HEK293 (cell line): Measurements from ENCODE around the gene SHC4.
A peak's percentile ranks its signal among the peaks of the same experiment; 100 is the strongest.

ENCODE experiments used
- FEZF1 ChIP-seq: fragments of 450-650 bp; formaldehyde crosslinking; IDR thresholded peaks from 2 replicates; pipeline ENCODE4 v1.5.1; 2016; ENCODE audit warnings: missing biosample characterization, missing genetic modification characterization
- HOXD13 ChIP-seq: sonication (generic); formaldehyde crosslinking; IDR thresholded peaks from 2 replicates; pipeline ENCODE4 v1.8.0; 2022; ENCODE audit warnings: missing genetic modification reagents, borderline replicate concordance
- KLF1 ChIP-seq: fragments of 450-650 bp; formaldehyde crosslinking; IDR thresholded peaks from 2 replicates; pipeline ENCODE4 v1.5.1; 2016; ENCODE audit warnings: missing biosample characterization, missing genetic modification characterization
- KLF16 ChIP-seq: fragments of 450-650 bp; formaldehyde crosslinking; IDR thresholded peaks from 2 replicates; pipeline ENCODE4 v1.5.1; 2017; ENCODE audit warnings: missing biosample characterization, missing genetic modification characterization
- KLF7 ChIP-seq: fragments of 450-650 bp; formaldehyde crosslinking; IDR thresholded peaks from 2 replicates; pipeline ENCODE4 v1.5.1; 2016; ENCODE audit warnings: missing biosample characterization, missing genetic modification characterization, borderline replicate concordance
- MEIS1 ChIP-seq: sonication (generic); formaldehyde crosslinking; IDR thresholded peaks from 2 replicates; pipeline ENCODE4 v1.8.1; 2022; ENCODE audit warnings: missing genetic modification reagents, mild to moderate bottlenecking, borderline replicate concordance
- MZF1 ChIP-seq: fragments of 450-650 bp; formaldehyde crosslinking; IDR thresholded peaks from 2 replicates; pipeline ENCODE4 v1.5.1; 2017; ENCODE audit warnings: missing biosample characterization, missing genetic modification characterization, borderline replicate concordance
- RBAK ChIP-seq: fragments of 450-650 bp; formaldehyde crosslinking; IDR thresholded peaks from 2 replicates; pipeline ENCODE4 v1.5.1; 2016; ENCODE audit warnings: missing biosample characterization, missing genetic modification characterization
- SALL2 ChIP-seq: fragments of 450-650 bp; formaldehyde crosslinking; IDR thresholded peaks from 2 replicates; pipeline ENCODE4 v1.5.0; 2017; ENCODE audit warnings: missing biosample characterization, mild to moderate bottlenecking, missing genetic modification characterization, borderline replicate concordance
- SP2 ChIP-seq: fragments of 450-650 bp; formaldehyde crosslinking; IDR thresholded peaks from 2 replicates; pipeline ENCODE4 v1.5.1; 2016; ENCODE audit warnings: missing biosample characterization, missing genetic modification characterization
- SP3 ChIP-seq: fragments of 450-650 bp; formaldehyde crosslinking; IDR thresholded peaks from 2 replicates; pipeline ENCODE4 v1.5.1; 2016; ENCODE audit warnings: missing biosample characterization, missing genetic modification characterization
- YY1 ChIP-seq: fragments of 450-650 bp; formaldehyde crosslinking; IDR thresholded peaks from 2 replicates; pipeline ENCODE4 v1.5.1; 2018; ENCODE audit warnings: missing biosample characterization, missing genetic modification characterization
- YY2 ChIP-seq: fragments of 450-650 bp; formaldehyde crosslinking; IDR thresholded peaks from 2 replicates; pipeline ENCODE4 v1.5.1; 2016; ENCODE audit warnings: missing biosample characterization, missing genetic modification characterization
- ZNF112 ChIP-seq: fragments of 450-650 bp; formaldehyde crosslinking; IDR thresholded peaks from 2 replicates; pipeline ENCODE4 v1.5.0; 2017; ENCODE audit warnings: missing biosample characterization, missing genetic modification characterization
- ZNF114 ChIP-seq: fragments of 450-650 bp; formaldehyde crosslinking; IDR thresholded peaks from 2 replicates; pipeline ENCODE4 v1.5.0; 2017; ENCODE audit warnings: missing biosample characterization, missing genetic modification characterization
- ZNF146 ChIP-seq: fragments of 450-650 bp; formaldehyde crosslinking; IDR thresholded peaks from 2 replicates; pipeline ENCODE4 v1.5.1; 2016; ENCODE audit warnings: missing biosample characterization, missing genetic modification characterization
- ZNF16 ChIP-seq: fragments of 450-650 bp; formaldehyde crosslinking; IDR thresholded peaks from 2 replicates; pipeline ENCODE4 v1.5.1; 2016; ENCODE audit warnings: low read depth, missing biosample characterization, missing genetic modification characterization
- ZNF211 ChIP-seq: fragments of 450-650 bp; formaldehyde crosslinking; IDR thresholded peaks from 2 replicates; pipeline ENCODE4 v1.5.1; 2016; ENCODE audit warnings: low read depth, missing biosample characterization, missing genetic modification characterization
- ZNF214 ChIP-seq: fragments of 450-650 bp; formaldehyde crosslinking; IDR thresholded peaks from 2 replicates; pipeline ENCODE4 v1.5.1; 2017; ENCODE audit warnings: missing biosample characterization, mild to moderate bottlenecking, missing genetic modification characterization, borderline replicate concordance
- ZNF239 ChIP-seq: fragments of 450-650 bp; formaldehyde crosslinking; IDR thresholded peaks from 2 replicates; pipeline ENCODE4 v1.5.1; 2016; ENCODE audit warnings: missing biosample characterization, missing genetic modification characterization
- ZNF324 ChIP-seq: fragments of 450-650 bp; formaldehyde crosslinking; IDR thresholded peaks from 2 replicates; pipeline ENCODE4 v1.5.1; 2016; ENCODE audit warnings: missing biosample characterization, missing genetic modification characterization
- ZNF335 ChIP-seq: fragments of 450-650 bp; formaldehyde crosslinking; conservative IDR thresholded peaks from 2 replicates; pipeline ENCODE4 v1.5.1; 2016; ENCODE audit warnings: missing biosample characterization, missing genetic modification characterization
- ZNF366 ChIP-seq: fragments of 450-650 bp; formaldehyde crosslinking; conservative IDR thresholded peaks from 2 replicates; pipeline ENCODE4 v1.5.1; 2016; ENCODE audit warnings: missing biosample characterization, missing genetic modification characterization
- ZNF416 ChIP-seq: fragments of 450-650 bp; formaldehyde crosslinking; IDR thresholded peaks from 2 replicates; pipeline ENCODE4 v1.5.1; 2016; ENCODE audit warnings: missing biosample characterization, missing genetic modification characterization
- ZNF433 ChIP-seq: fragments of 450-650 bp; formaldehyde crosslinking; IDR thresholded peaks from 2 replicates; pipeline ENCODE4 v1.5.1; 2016; ENCODE audit warnings: missing biosample characterization, missing genetic modification characterization, low read depth
- ZNF555 ChIP-seq: fragments of 450-650 bp; formaldehyde crosslinking; conservative IDR thresholded peaks from 2 replicates; pipeline ENCODE4 v1.5.1; 2017; ENCODE audit warnings: missing biosample characterization, mild to moderate bottlenecking, missing genetic modification characterization, inconsistent platforms
- ZNF768 ChIP-seq: fragments of 450-650 bp; formaldehyde crosslinking; IDR thresholded peaks from 2 replicates; pipeline ENCODE4 v1.5.1; 2018; ENCODE audit warnings: missing biosample characterization, mild to moderate bottlenecking, missing genetic modification characterization
- ZNF843 ChIP-seq: fragments of 450-650 bp; formaldehyde crosslinking; IDR thresholded peaks from 2 replicates; pipeline ENCODE4 v1.5.1; 2016; ENCODE audit warnings: missing biosample characterization, missing genetic modification characterization
- ZSCAN16 ChIP-seq: fragments of 450-650 bp; formaldehyde crosslinking; IDR thresholded peaks from 2 replicates; pipeline ENCODE4 v1.5.1; 2016; ENCODE audit warnings: missing biosample characterization, missing genetic modification characterization
- TF ChIP-seq, protein P1 (sequence below): fragments of 450-650 bp; formaldehyde crosslinking; IDR thresholded peaks from 2 replicates; pipeline ENCODE4 v1.5.1; 2016; ENCODE audit warnings: missing biosample characterization, missing genetic modification characterization
- TF ChIP-seq, protein P2 (sequence below): fragments of 450-650 bp; formaldehyde crosslinking; IDR thresholded peaks from 2 replicates; pipeline ENCODE4 v1.5.1; 2017; ENCODE audit warnings: missing biosample characterization, missing genetic modification characterization
- TF ChIP-seq, protein P3 (sequence below): fragments of 450-650 bp; formaldehyde crosslinking; IDR thresholded peaks from 2 replicates; pipeline ENCODE4 v1.5.1; 2016; ENCODE audit warnings: missing biosample characterization, missing genetic modification characterization
- TF ChIP-seq, protein P4 (sequence below): fragments of 450-650 bp; formaldehyde crosslinking; IDR thresholded peaks from 2 replicates; pipeline ENCODE4 v1.5.0; 2017; ENCODE audit warnings: missing biosample characterization, missing genetic modification characterization, borderline replicate concordance

The SHC4 gene

DNA sequence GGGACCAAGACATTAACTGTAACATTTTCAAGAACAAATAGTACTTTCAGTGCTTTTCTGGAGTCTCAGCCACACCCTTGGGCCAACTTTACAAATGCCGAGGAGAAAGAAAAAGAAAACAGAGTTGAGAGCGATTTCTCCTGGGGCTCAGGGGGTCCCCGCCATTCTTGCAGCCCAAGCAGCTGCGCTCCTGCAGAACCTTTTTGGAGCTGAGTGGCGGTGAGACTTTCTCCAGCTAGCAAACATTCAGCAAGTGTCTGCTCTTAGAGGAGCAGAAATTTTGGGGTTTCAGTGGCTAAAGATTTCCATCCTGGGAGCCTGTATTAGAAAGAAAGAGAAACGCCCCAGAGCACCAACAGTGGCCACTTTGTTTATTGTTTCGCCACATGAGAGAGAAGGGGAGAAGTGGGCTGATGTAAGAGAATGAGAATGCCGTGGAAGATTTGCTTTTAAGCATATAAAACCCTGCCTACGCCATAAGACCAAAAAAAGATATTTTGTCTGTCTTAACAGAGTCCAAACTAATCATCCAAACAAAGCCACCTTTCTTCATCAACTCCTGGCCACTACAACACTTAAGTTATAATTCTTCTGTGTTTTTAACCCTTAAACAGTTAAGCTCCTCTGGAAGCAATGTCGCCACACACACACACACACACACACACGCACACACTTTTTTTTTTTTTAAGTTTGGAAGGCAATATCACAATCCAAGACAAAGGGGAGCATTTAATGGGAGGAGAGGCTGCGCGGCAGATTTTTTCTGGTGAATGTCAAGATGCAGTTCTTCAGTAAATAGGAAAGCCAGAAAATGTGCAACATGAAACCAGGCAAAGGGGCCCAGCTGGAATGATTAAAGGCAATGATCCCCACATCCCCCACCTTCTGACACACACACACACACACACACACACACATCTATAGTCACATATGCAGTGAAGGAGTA lies 66.6 kb downstream of the SHC4 start (continued):
- TF ChIP-seq ZNF112 (tag by site-specific recombination) (no peak), ZSCAN16 (tag by site-specific recombination) (no peak), KLF16 (no peak), MZF1 (tag by site-specific recombination) (peak; percentile 99), ZNF146 (tag by site-specific recombination) (no peak), ZNF324 (tag by site-specific recombination) (no peak), RBAK (tag by site-specific recombination) (no peak), ZNF768 (tag by site-specific recombination) (no peak), YY1 (tag by site-specific recombination) (no peak), ZNF211 (no peak), ZNF416 (tag by site-specific recombination) (no peak), ZNF555 (tag by site-specific recombination) (no peak), ZNF16 (tag by site-specific recombination) (no peak), SP2 (tag by site-specific recombination) (no peak), ZNF335 (tag by site-specific recombination) (peak; percentile 69), YY2 (tag by site-specific recombination) (no peak), ZNF433 (no peak), ZNF366 (tag by site-specific recombination) (no peak), SALL2 (tag by site-specific recombination) (no peak), SP3 (tag by site-specific recombination) (no peak), KLF7 (no peak), ZNF843 (tag by site-specific recombination) (peak; percentile 47; the same call in 1 of the 2 replicates), MEIS1 (CRISPR knock-in tag) (no peak), KLF1 (tag by site-specific recombination) (no peak), ZNF114 (no peak), ZNF239 (tag by site-specific recombination) (no peak), FEZF1 (0 out of 2 replicates have a peak, but pooled peaks have one; percentile 7), HOXD13 (CRISPR knock-in tag) (no peak), ZNF214 (no peak)
- TF ChIP-seq, protein P1, sequence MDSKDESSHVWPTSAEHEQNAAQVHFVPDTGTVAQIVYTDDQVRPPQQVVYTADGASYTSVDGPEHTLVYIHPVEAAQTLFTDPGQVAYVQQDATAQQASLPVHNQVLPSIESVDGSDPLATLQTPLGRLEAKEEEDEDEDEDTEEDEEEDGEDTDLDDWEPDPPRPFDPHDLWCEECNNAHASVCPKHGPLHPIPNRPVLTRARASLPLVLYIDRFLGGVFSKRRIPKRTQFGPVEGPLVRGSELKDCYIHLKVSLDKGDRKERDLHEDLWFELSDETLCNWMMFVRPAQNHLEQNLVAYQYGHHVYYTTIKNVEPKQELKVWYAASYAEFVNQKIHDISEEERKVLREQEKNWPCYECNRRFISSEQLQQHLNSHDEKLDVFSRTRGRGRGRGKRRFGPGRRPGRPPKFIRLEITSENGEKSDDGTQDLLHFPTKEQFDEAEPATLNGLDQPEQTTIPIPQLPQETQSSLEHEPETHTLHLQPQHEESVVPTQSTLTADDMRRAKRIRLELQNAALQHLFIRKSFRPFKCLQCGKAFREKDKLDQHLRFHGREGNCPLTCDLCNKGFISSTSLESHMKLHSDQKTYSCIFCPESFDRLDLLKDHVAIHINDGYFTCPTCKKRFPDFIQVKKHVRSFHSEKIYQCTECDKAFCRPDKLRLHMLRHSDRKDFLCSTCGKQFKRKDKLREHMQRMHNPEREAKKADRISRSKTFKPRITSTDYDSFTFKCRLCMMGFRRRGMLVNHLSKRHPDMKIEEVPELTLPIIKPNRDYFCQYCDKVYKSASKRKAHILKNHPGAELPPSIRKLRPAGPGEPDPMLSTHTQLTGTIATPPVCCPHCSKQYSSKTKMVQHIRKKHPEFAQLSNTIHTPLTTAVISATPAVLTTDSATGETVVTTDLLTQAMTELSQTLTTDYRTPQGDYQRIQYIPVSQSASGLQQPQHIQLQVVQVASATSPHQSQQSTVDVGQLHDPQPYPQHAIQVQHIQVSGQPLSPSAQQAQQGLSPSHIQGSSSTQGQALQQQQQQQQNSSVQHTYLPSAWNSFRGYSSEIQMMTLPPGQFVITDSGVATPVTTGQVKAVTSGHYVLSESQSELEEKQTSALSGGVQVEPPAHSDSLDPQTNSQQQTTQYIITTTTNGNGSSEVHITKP = peak; percentile 57
- TF ChIP-seq, protein P2, sequence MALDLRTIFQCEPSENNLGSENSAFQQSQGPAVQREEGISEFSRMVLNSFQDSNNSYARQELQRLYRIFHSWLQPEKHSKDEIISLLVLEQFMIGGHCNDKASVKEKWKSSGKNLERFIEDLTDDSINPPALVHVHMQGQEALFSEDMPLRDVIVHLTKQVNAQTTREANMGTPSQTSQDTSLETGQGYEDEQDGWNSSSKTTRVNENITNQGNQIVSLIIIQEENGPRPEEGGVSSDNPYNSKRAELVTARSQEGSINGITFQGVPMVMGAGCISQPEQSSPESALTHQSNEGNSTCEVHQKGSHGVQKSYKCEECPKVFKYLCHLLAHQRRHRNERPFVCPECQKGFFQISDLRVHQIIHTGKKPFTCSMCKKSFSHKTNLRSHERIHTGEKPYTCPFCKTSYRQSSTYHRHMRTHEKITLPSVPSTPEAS = peak; percentile 94
- TF ChIP-seq, protein P3, sequence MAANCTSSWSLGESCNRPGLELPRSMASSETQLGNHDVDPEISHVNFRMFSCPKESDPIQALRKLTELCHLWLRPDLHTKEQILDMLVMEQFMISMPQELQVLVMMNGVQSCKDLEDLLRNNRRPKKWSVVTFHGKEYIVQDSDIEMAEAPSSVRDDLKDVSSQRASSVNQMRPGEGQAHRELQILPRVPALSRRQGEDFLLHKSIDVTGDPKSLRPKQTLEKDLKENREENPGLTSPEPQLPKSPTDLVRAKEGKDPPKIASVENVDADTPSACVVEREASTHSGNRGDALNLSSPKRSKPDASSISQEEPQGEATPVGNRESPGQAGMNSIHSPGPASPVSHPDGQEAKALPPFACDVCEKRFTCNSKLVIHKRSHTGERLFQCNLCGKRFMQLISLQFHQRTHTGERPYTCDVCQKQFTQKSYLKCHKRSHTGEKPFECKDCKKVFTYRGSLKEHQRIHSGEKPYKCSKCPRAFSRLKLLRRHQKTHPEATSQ = no peak
- TF ChIP-seq, protein P4, sequence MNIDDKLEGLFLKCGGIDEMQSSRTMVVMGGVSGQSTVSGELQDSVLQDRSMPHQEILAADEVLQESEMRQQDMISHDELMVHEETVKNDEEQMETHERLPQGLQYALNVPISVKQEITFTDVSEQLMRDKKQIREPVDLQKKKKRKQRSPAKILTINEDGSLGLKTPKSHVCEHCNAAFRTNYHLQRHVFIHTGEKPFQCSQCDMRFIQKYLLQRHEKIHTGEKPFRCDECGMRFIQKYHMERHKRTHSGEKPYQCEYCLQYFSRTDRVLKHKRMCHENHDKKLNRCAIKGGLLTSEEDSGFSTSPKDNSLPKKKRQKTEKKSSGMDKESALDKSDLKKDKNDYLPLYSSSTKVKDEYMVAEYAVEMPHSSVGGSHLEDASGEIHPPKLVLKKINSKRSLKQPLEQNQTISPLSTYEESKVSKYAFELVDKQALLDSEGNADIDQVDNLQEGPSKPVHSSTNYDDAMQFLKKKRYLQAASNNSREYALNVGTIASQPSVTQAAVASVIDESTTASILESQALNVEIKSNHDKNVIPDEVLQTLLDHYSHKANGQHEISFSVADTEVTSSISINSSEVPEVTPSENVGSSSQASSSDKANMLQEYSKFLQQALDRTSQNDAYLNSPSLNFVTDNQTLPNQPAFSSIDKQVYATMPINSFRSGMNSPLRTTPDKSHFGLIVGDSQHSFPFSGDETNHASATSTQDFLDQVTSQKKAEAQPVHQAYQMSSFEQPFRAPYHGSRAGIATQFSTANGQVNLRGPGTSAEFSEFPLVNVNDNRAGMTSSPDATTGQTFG (tag by site-specific recombination) = no peak
